ENCODE data around the gene CYP8B1. TPM values are rescaled to one million over a fixed set of nuclear protein-coding genes. Genes with fewer than 3 reads are reported as not detected.

CYP8B1 gene
- polyA plus RNA-seq, 1 experiment = not detected

GRCh38 chr3:42877881-42878280, 2.2 kb upstream of the CYP8B1 start:
- POLR2A ChIA-PET = no interaction called here
- Histone ChIP-seq H3K9me3 (ENCODE audit: control insufficient read depth, insufficient read depth, low read length) (no peaks in the 10 kb centered on the region), H3K4me3 (ENCODE audit: low read depth, low read length) (no peak overlapping the region), H3K27ac (ENCODE audit: low read depth, low read length) (no peak overlapping the region), H3K27me3 (ENCODE audit: control insufficient read depth, insufficient read depth, low read length) (peaks cover 7% of the 10 kb centered on the region)
- CTCF ChIA-PET = no interaction called here
- TF ChIP-seq CTCF (IDR thresholded peaks at IDR 0.05; ENCODE audit: low read depth, low read length) = no peak
- DNase-seq (ENCODE audit: low read depth, low spot score) = no peak

- Histone ChIP-seq H3K4me3 (ENCODE audit: low read depth, low read length) (no peak overlapping the region), H3K9me3 (ENCODE audit: control insufficient read depth, insufficient read depth, low read length) (no peaks in the 10 kb centered on the region), H3K27me3 (ENCODE audit: control insufficient read depth, insufficient read depth, low read length) (peaks cover 12% of the 10 kb centered on the region), H3K27ac (ENCODE audit: low read depth, low read length) (no peak overlapping the region)
- CTCF ChIA-PET = no interaction called here
- POLR2A ChIA-PET = no interaction called here
- no peak for TF ChIP-seq CTCF (IDR thresholded peaks at IDR 0.05; ENCODE audit: low read depth, low read length)
- DNase-seq (ENCODE audit: low read depth, low spot score) = no peak
Observed at GRCh38 chr3:42876940-42877720, 1.5 kb upstream of the CYP8B1 start.

GRCh38 chr3:42876401-42876800, 722 bp upstream of the CYP8B1 start:
- DNase-seq (ENCODE audit: low read depth, low spot score) = no peak
- CTCF ChIA-PET = no interaction called here
- Histone ChIP-seq H3K4me3 (ENCODE audit: low read depth, low read length) (no peak overlapping the region), H3K9me3 (ENCODE audit: control insufficient read depth, insufficient read depth, low read length) (no peaks in the 10 kb centered on the region), H3K27ac (ENCODE audit: low read depth, low read length) (no peak overlapping the region), H3K27me3 (ENCODE audit: control insufficient read depth, insufficient read depth, low read length) (peaks cover 12% of the 10 kb centered on the region)
- no peak for TF ChIP-seq CTCF (IDR thresholded peaks at IDR 0.05; ENCODE audit: low read depth, low read length)
- POLR2A ChIA-PET = no interaction called here

- ChIA-PET CTCF (no interaction called here), POLR2A (no interaction called here)
- Histone ChIP-seq H3K27me3 (ENCODE audit: control insufficient read depth, insufficient read depth, low read length) (peaks cover 12% of the 10 kb centered on the region), H3K9me3 (ENCODE audit: control insufficient read depth, insufficient read depth, low read length) (no peaks in the 10 kb centered on the region), H3K4me3 (ENCODE audit: low read depth, low read length) (no peak overlapping the region), H3K27ac (ENCODE audit: low read depth, low read length) (no peak overlapping the region)
- TF ChIP-seq CTCF (IDR thresholded peaks at IDR 0.05; ENCODE audit: low read depth, low read length) = no peak
- DNase-seq (ENCODE audit: low read depth, low spot score) = no peak
Observed at GRCh38 chr3:42874749-42875148, 930 bp downstream of the CYP8B1 start.

GRCh38 chr3:42873221-42873982, 2.3 kb downstream of the CYP8B1 start:
- CTCF ChIA-PET = no interaction called here
- POLR2A ChIA-PET = no interaction called here
- H3K9me3 ChIP-seq (ENCODE audit: control insufficient read depth, insufficient read depth, low read length) = no peaks in the 10 kb centered on the region
- peaks cover 21% of the 10 kb centered on the region for H3K27me3 ChIP-seq (ENCODE audit: control insufficient read depth, insufficient read depth, low read length)
- no peak for TF ChIP-seq CTCF (IDR thresholded peaks at IDR 0.05; ENCODE audit: low read depth, low read length)
- no peak overlapping the region for H3K4me3 ChIP-seq (ENCODE audit: low read depth, low read length)
- no peak for DNase-seq (ENCODE audit: low read depth, low spot score)
- no peak overlapping the region for H3K27ac ChIP-seq (ENCODE audit: low read depth, low read length)

Data from AG04450 (cell line).